Stimulated activated CD4-positive, alpha-beta T cell treated with anti-CD3 and anti-CD28 coated beads, TNF-alpha, amount 100 ng/mL, for 4 hours (primary cell): ENCODE data around the gene TRAPPC5.

Experiments
- DNase-seq, 3 experiments: peaks; one replicate each; pipeline ENCODE4 v3.0.0-alpha.2; 2020; ENCODE audit warnings: low read depth in 3 of 3

TRAPPC5 gene

GRCh38 chr19:7730286-7731217 lies 49.9 kb downstream of the TRAPPC5 start:
- no peak for DNase-seq

- no peak for DNase-seq
These were observed 50.6 kb downstream of the TRAPPC5 start for GRCh38 chr19:7731218-7731595.

GRCh38 chr19:7731615-7732014 lies 51.0 kb downstream of the TRAPPC5 start:
- DNase-seq, result no peak

- no peak for DNase-seq
These were observed 51.4 kb downstream of the TRAPPC5 start, which contains the start of gene CLEC4G for GRCh38 chr19:7732045-7732444. TSS of gene CLEC4G (minus strand) at chr19:7732110. CDS start at chr19:7732102, 8 bp downstream.

- DNase-seq, result no peak
These were observed 52.7 kb downstream of the TRAPPC5 start for GRCh38 chr19:7733376-7733775.

- DNase-seq, result no peak
These were observed 53.9 kb downstream of the TRAPPC5 start for GRCh38 chr19:7734220-7735203.

GRCh38 chr19:7736148-7736547 lies 55.5 kb downstream of the TRAPPC5 start:
- no peak for DNase-seq

GRCh38 chr19:7737215-7737614 lies 56.6 kb downstream of the TRAPPC5 start:
- DNase-seq, result no peak
